HL-60/S4 treated with retinoic acid at 250 ng/mL for 4 days and 3 days (cell line): ENCODE measurements around the gene PDE6D.

Experiments used
- in situ Hi-C: fragments of 300-500 bp; cut with MboI; formaldehyde crosslinking; loops from 2 replicates; pipeline ENCODE4 v1.7.0; 2022; ENCODE audit warnings: low sequenced_read_pairs

Gene PDE6D

DNA sequence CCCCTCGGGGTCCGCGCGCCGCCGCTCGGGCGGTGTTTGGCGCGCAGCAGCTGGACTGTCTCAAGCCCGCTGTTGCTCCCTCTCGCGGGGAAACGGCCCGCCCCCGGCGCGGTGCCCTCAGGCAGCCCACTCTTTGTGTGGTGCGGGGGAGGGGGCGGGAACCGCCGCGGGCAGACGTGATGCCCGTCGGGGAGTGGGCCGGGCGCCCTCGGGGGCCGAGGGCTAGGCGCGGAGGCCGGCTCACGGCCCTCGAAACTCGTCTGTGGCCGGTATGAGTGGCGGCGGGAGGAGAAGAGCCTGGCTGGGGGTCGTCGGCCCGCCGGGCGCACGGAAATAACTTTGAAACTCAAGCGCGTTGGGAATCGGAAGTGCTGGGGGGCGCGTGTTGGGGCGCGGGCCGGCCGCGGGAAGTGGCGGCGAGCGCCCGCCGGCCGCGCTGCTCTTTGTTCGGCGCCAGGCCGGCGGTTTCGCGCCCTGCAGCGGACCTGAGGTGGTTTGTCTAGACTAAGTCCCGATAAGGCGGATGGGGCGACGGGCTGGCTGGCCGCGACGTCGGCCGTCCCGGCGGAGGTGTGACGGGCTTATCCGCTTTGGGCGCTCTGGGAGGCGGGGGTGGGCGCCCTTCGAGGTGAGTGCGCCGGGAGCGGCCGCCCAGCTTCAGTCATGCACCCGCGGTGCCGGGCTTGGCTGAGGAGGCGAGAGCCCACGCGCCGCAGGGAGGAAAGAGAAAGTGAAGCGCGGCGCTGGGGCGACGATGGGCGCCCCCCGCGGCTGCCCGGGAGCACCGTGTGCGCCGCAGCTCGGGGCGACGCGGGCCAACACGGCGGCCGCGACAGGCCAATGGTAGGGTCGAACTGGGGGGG, 72.1 kb downstream of the PDE6D start:
- in situ Hi-C loops, result no loop called here

GRCh38 chr2:231707927-231708772, 72.9 kb downstream of the PDE6D start, which contains the start of gene PTMA:
TSS of gene PTMA (plus strand) at chr2:231708525. CDS start at chr2:231708707, 182 bp downstream.
- in situ Hi-C loops, result no loop called here

DNA sequence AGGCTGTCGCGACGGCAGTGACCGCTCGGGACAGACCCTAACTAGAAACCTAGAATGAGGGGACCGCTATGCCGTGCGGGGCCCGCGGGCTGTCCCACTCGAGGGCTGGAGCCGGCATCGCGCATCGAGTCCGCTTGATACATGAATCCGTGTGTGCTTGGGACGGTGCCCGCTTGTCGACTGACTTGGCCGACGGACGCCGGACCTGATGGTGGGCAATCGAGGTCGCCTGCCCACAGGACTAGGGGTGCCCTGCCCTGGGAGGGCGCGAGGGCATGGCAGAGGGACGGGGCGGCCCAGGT, 73.5 kb downstream of the PDE6D start:
- in situ Hi-C loops, result no loop called here

DNA sequence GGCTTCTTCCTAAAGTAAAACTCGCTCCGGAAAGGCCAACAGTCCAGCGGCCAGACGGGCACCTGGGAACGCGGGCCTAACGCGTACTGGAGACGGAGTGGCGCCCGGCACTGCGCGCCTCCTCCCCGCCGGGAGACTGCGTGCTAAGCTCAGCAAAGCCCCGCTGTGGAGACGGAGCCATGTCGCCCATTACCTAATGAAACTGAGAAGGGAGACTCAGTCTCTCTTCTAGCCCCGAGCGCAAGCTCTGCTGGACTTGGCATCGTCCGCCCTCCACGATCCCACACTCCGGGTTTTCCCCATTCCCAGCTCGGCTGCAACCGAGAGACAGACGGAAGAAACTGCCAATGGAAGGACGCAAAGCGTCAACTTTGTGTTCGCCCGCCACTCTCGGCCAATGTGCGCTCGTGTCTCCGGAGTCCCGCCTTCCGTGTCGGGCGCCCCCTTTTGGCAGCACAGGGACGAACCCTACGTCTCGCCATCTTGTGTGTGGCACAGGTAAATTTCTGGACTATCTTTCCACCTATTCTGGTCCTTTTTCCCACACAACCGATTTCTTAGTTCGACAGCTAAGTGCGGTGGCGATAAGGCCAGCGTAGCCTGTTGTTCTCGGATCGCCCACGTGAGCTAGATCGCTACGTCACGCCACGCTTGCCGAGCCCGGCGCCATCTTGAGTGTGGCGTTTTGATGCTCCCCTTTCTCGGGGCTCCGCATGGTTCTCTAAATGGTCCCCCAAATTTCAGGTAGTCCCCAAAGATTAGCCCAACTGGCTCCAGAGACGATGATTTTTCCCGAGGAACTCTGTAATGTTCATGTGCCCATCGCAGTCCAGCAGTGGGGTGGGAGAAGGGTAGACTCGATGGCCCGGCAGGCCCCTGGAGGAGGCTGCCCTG, 74.1 kb downstream of the PDE6D start:
- in situ Hi-C loops, result no loop called here

DNA sequence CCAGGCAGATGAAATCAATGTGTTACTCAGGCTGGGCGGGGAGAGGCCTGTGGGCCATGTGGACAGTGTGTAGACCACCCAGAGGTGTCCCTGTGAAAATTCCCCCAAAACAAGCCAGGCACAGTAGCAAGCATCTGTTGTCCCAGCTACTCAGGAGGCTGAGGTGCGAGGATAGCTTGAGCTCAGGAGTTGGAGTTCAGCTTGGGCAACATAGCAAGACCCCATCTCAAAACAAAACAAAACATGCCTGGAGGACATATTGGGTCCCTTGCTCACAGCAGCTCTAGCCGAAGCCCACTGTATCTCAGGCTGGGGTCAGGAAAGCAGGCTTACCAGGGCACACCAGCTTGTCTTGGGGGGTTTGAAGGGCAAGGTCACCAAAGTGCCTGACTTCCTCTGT, 77.1 kb downstream of the PDE6D start:
- in situ Hi-C loops, result no loop called here

- in situ Hi-C loops, result no loop called here
Measured at GRCh38 chr2:231701456-231702373, 79.4 kb downstream of the PDE6D start.

DNA sequence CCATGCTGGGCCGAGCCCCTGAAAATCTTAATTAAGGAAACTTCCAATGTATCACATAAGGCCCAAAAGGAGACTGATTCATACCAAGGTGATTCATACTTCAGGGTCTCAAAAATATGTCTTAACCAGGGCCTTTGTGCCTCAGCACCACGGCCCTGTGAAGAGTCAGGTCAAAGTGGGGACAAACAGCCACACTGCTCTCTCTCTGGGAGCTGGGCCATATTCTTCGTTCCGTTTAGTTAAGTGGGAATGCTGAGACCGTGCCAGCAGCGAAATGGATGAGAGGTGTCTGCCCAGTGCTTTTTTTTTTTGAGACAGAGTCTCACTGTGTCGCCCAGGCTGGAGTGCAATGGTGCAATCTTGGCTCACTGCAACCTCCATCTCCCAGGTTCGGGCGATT, 82.1 kb downstream of the PDE6D start:
- in situ Hi-C loops, result no loop called here

- in situ Hi-C loops, result no loop called here
Measured at GRCh38 chr2:231696004-231696367, 85.1 kb downstream of the PDE6D start.

DNA sequence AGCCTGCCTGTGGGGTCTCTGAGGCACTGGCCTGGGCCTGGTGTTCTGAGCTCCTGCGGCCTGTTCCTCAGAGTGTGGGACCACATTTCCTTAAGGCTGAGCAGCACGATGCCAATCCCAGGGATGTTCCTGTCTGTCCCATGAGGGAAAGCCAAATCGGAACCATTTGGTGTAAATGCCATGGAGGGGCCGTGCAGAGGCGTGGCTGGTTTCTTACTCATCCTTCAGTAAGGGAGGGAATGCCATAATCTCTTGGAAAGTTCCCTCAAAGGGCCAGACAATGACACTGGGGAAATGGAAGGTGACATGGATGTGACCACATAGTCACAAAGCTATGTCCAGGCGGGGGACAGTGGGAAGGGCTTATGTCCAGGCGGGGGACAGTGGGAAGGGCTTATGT, 87.1 kb downstream of the PDE6D start:
- in situ Hi-C loops, result no loop called here

- in situ Hi-C loops, result no loop called here
Measured at GRCh38 chr2:231692847-231693246, 88.2 kb downstream of the PDE6D start.

DNA sequence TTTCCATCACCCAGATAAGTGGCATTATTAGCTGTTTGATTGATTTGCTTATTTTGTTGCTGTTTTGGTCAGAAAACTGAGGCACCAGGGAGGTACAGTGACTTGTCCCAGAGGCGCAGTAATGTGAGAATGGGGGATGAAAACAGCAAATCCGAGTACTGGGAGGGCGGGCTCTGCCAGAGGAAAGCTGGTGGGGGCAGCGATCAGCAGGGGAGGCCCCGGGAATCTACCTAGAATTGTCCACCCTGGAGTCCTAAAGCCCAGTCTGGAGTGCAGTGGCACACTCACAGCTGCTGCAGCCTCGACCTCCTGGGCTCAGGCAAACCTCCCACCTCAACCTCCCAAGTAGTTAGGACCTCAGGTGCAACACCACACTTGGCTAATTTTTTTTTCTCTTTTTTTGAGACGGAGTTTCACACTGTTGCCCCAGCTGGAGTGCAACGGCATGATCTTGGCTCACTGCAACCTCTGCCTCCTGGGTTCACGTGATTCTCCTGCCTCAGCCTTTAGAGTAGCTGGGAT, 89.8 kb downstream of the PDE6D start:
- in situ Hi-C loops, result no loop called here

GRCh38 chr2:231689124-231689893, 91.8 kb downstream of the PDE6D start:
- in situ Hi-C loops, result no loop called here

GRCh38 chr2:231688719-231689118, 92.4 kb downstream of the PDE6D start:
- in situ Hi-C loops, result no loop called here

DNA sequence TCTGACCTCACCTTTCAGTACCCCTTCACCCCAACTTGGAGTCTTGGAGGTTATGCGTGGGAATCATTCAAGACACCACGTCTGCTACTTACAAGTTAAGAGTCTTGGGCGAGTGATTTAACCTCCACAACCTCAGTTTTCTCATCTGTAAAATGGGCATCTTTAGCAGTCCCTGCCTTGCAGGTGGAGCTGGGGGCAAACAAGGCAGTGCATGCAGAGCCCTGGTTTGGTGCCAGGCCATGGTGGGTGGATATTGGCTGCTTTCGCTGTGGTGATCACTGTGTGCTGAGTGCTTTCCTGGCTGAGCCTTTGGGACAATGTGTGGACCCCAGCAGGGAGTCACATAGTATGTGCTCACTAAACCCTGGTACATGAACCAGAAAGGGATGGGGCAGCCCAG, 93.1 kb downstream of the PDE6D start:
- in situ Hi-C loops, result no loop called here

- in situ Hi-C loops, result no loop called here
Measured at GRCh38 chr2:231687133-231687852, 93.8 kb downstream of the PDE6D start.

DNA sequence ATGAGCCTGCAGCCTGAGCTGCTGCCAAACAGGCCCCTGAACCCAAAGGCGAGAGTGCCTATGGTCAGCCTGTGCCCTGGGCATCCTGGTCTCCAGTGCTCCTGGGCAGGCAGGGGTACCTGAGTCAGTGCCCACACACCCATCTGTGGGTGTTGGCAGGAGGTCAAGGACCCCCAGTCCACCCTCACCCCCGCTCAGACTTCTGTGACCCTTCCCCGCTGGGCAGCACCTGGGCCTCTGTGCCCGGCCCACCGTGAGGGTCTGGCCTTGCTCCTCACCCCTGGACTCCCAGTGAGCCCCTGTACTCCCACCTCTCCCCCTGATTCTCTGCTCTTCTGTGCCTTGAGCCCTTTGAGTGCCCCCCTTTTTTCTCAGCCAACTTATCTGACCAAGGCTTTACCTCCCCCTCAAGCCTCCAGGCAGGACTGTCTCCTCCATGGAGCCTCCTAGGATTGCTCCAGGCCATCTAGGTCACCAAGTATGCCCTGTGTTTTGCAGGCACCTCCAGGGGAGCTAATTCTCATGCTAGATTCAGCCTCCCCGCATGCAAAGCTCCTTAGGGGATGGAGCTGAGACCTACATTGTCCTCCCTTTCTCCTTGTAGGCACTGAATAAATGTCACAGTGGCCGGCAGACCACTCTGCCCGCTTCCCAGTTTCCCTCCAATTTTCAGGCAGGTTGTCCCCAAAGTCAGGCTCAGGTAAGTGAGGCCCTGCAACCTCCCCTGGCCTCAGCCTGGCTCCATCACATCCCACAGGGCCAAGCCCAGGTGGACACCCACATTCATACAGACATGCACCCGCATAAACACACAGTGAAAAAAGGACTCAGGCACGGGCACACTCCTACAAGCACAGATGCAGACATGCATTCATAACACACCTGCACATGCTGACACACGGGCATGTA, 94.6 kb downstream of the PDE6D start:
- in situ Hi-C loops, result no loop called here

- in situ Hi-C loops, result no loop called here
Measured at GRCh38 chr2:231685349-231686191, 95.5 kb downstream of the PDE6D start.
